HTERT RPE-1 (cell line): ENCODE data around the gene FBN3.
"Not testable (repeated sequence)": the region's sequence is repeated elsewhere in the genome, so short reads cannot be mapped to it uniquely, and the experiment has no call there.

Source experiments
- in situ Hi-C: fragments of 300-500 bp; cut with MboI; formaldehyde crosslinking; loops from 4 replicates; pipeline ENCODE4 v1.14.3; 2020; ENCODE audit warnings: low sequenced_read_pairs

The FBN3 gene

GRCh38 chr19:8064911-8065874, 84.2 kb downstream of the FBN3 start:
- in situ Hi-C loops: no loop called here

- in situ Hi-C loops: no loop called here
Observed at GRCh38 chr19:8057545-8058270, 91.7 kb downstream of the FBN3 start.

GRCh38 chr19:8056533-8056932, 92.9 kb downstream of the FBN3 start:
- in situ Hi-C loops: no loop called here

- in situ Hi-C loops: no loop called here
Observed at GRCh38 chr19:8054169-8054568, 95.2 kb downstream of the FBN3 start.

- in situ Hi-C loops: no loop called here
Observed at GRCh38 chr19:8052464-8052859, 96.9 kb downstream of the FBN3 start, which contains the start of gene CCL25. Gene CCL25 (plus strand): TSS chr19:8052760. CDS start chr19:8053050, 290 bp downstream.

GRCh38 chr19:8050274-8051096, 98.9 kb downstream of the FBN3 start:
- in situ Hi-C loops: no loop called here

GRCh38 chr19:8046569-8047165, 102.7 kb downstream of the FBN3 start:
- in situ Hi-C loops: no loop called here

GRCh38 chr19:8045872-8046568, 103.4 kb downstream of the FBN3 start:
- in situ Hi-C loops: no loop called here

GRCh38 chr19:8044018-8044417, 105.4 kb downstream of the FBN3 start:
- in situ Hi-C loops: no loop called here

- in situ Hi-C loops: no loop called here
Observed at GRCh38 chr19:8042900-8043299, 106.5 kb downstream of the FBN3 start.

GRCh38 chr19:8041531-8041931, 107.9 kb downstream of the FBN3 start:
- in situ Hi-C loops: no loop called here

- in situ Hi-C loops: no loop called here
Observed at GRCh38 chr19:8039231-8039630, 110.2 kb downstream of the FBN3 start.

- in situ Hi-C loops: no loop called here
Observed at GRCh38 chr19:8038815-8039214, 110.6 kb downstream of the FBN3 start.

- in situ Hi-C loops: no loop called here
Observed at GRCh38 chr19:8036434-8037099, 112.8 kb downstream of the FBN3 start.

- in situ Hi-C loops: no loop called here
Observed at GRCh38 chr19:8034178-8034525, 115.2 kb downstream of the FBN3 start.

GRCh38 chr19:8033287-8034177, 115.9 kb downstream of the FBN3 start:
- in situ Hi-C loops: not testable (repeated sequence)

GRCh38 chr19:8030960-8031359, 118.4 kb downstream of the FBN3 start:
- in situ Hi-C loops: no loop called here

- in situ Hi-C loops: no loop called here
Observed at GRCh38 chr19:8028951-8029491, 120.4 kb downstream of the FBN3 start.
